K562 (cell line): Measurements from ENCODE around the gene PPM1H. TPM values are rescaled to one million over a fixed set of nuclear protein-coding genes. Genes with fewer than 3 reads are reported as not detected.
A peak's percentile ranks its signal among the peaks of the same experiment; 100 is the strongest.

ENCODE experiments used
- ATF4 ChIP-seq: fragments of 450-650 bp; formaldehyde crosslinking; IDR thresholded peaks from 2 replicates; pipeline ENCODE4 v1.4.0; 2022; ENCODE audit warnings: mild to moderate bottlenecking, moderate library complexity
- C11orf30 ChIP-seq: fragments of 450-650 bp; IDR thresholded peaks from 2 replicates; pipeline ENCODE4 v1.6.1; 2016; ENCODE audit warnings: low read depth, mild to moderate bottlenecking
- DEAF1 ChIP-seq: fragments of 450-650 bp; formaldehyde crosslinking; IDR thresholded peaks from 2 replicates; pipeline ENCODE4 v1.4.0; 2020; ENCODE audit warnings: mild to moderate bottlenecking, moderate library complexity
- E2F6 ChIP-seq, 2 experiments: IDR thresholded peaks; 2 replicates each; pipeline ENCODE4 v1.6.1; 2011; ENCODE audit warnings: borderline replicate concordance in 1 of 2, control low read depth in 1 of 2, low read depth in 1 of 2, low read length in 1 of 2, mild to moderate bottlenecking in 1 of 2, mixed read lengths in 1 of 2, moderate library complexity in 1 of 2; ENCODE audit not compliant: insufficient read depth in 1 of 2, insufficient read length in 1 of 2, poor library complexity in 1 of 2, severe bottlenecking in 1 of 2; ENCODE audit errors: extremely low read depth in 1 of 2
- EGR1 ChIP-seq: fragments of 450-650 bp; conservative IDR thresholded peaks from 2 replicates; pipeline ENCODE4 v1.6.1; 2017; ENCODE audit warnings: mild to moderate bottlenecking
- ESRRB ChIP-seq: fragments of 250-450 bp; sonication (Bioruptor Pico); IDR thresholded peaks from 2 replicates; pipeline ENCODE4 v1.5.0; 2020; ENCODE audit warnings: mild to moderate bottlenecking, moderate library complexity, borderline replicate concordance
- FOXA3 ChIP-seq, 2 experiments: fragments of 450-650 bp in 1 of 2; sonication (generic) in 1 of 2; formaldehyde crosslinking; IDR thresholded peaks in 1 of 2; conservative IDR thresholded peaks in 1 of 2; 2 replicates each; pipeline versions ENCODE4 v1.4.0 to v1.8.0; 2020 to 2022; ENCODE audit warnings: mild to moderate bottlenecking in 2 of 2, missing genetic modification reagents in 1 of 2
- HSF4 ChIP-seq: fragments of 250-450 bp; sonication (Bioruptor Pico); IDR thresholded peaks from 2 replicates; pipeline ENCODE4 v2.1.2; 2022; ENCODE audit warnings: mild to moderate bottlenecking, moderate library complexity, borderline replicate concordance
- LEF1 ChIP-seq: fragments of 450-650 bp; IDR thresholded peaks from 2 replicates; pipeline ENCODE4 v1.6.1; 2016; ENCODE audit warnings: mild to moderate bottlenecking
- MAFG ChIP-seq: fragments of 450-650 bp; conservative IDR thresholded peaks from 2 replicates; pipeline ENCODE4 v1.6.1; 2016; ENCODE audit warnings: missing genetic modification characterization, missing compliant biosample characterization
- NR1H2 ChIP-seq: sonication (generic); formaldehyde crosslinking; IDR thresholded peaks from 2 replicates; pipeline ENCODE4 v1.4.0; 2020; ENCODE audit warnings: mild to moderate bottlenecking, missing genetic modification reagents
- PPARD ChIP-seq: fragments of 250-450 bp; sonication (Bioruptor Pico); IDR thresholded peaks from 2 replicates; pipeline ENCODE4 v1.8.0; 2022; ENCODE audit warnings: inconsistent platforms, mild to moderate bottlenecking, moderate library complexity
- TAL1 ChIP-seq: fragments of 450-650 bp; IDR thresholded peaks from 2 replicates; pipeline ENCODE4 v1.6.1; 2016; ENCODE audit warnings: mild to moderate bottlenecking
- U2AF2 ChIP-seq: fragments of 200-400 bp; formaldehyde crosslinking; optimal IDR thresholded peaks from 2 replicates; pipeline ENCODE3; 2017; ENCODE audit warnings: low read depth, mild to moderate bottlenecking, low read length
- ZFX ChIP-seq: sonication (generic); formaldehyde crosslinking; IDR thresholded peaks from 2 replicates; pipeline ENCODE4 v1.8.0; 2022; ENCODE audit warnings: mild to moderate bottlenecking, missing genetic modification reagents, moderate library complexity
- ZKSCAN3 ChIP-seq: fragments of 250-450 bp; sonication (Bioruptor Pico); IDR thresholded peaks from 2 replicates; pipeline ENCODE4 v1.4.0; 2020
- ZNF121 ChIP-seq: sonication (generic); formaldehyde crosslinking; conservative IDR thresholded peaks from 2 replicates; pipeline ENCODE4 v1.8.0; 2022; ENCODE audit warnings: missing genetic modification reagents
- ZNF175 ChIP-seq: fragments of 200-800 bp; sonication (Bioruptor generic); IDR thresholded peaks from 2 replicates; pipeline ENCODE4 v1.6.1; 2016; ENCODE audit warnings: low read depth, mild to moderate bottlenecking, missing genetic modification characterization, missing compliant biosample characterization
- ZNF507 ChIP-seq: conservative IDR thresholded peaks from 2 replicates; pipeline ENCODE4 v1.6.1; 2017; ENCODE audit warnings: missing genetic modification characterization, missing compliant biosample characterization
- ZNF592 ChIP-seq: fragments of 450-650 bp; IDR thresholded peaks from 2 replicates; pipeline ENCODE4 v1.6.1; 2017; ENCODE audit warnings: antibody characterized with exemption, mild to moderate bottlenecking
- polyA plus RNA-seq, 8 experiments: library from polyadenylated mRNA; depleted of rRNA in 4 of 8; stranded (reverse) in 5 of 8; unstranded in 3 of 8; fragments of >200 nt; fragmentation: Nextera tagmentation in 2 of 8; fragmentation: Illumina TruSeq in 1 of 8; extraction: Ambion mirVana in 2 of 8; extraction: Trizol in 1 of 8; gene quantifications; 2 replicates each; pipeline versions ENCODE4 v1.2.1 to v1.2.3, GENCODE V29; 2011 to 2014; ENCODE audit warnings: inconsistent platforms in 1 of 8, missing spikeins in 1 of 8
- total RNA-seq, 7 experiments: library from RNA; depleted of rRNA in 6 of 7; stranded (reverse); fragments of >200 nt in 6 of 7; fragmentation: Illumina TruSeq in 2 of 7; extraction: Trizol in 2 of 7; gene quantifications; 2 replicates each; pipeline versions ENCODE4 v1.2.1 to v1.2.3, GENCODE V29; 2011 to 2021; ENCODE audit warnings: low replicate concordance in 1 of 7

PPM1H gene
- total and polyA plus RNA-seq, 9 of the 15 experiments (the other 6 are each of a cell fraction or from before 2014, with no cell fraction given): 5.3 to 29.3 (median 11.3) TPM

GRCh38 chr12:62957233-62957953, 22.4 kb upstream of the PPM1H start (continued):
- TF ChIP-seq ZNF592 (no peak), ZNF175 (CRISPR knock-in tag) (no peak), TAL1 (0 out of 2 replicates have a peak, but pooled peaks have one; percentile 17), NR1H2 (CRISPR knock-in tag) (no peak), FOXA3 (CRISPR knock-in tag; conservative IDR thresholded peaks at IDR 0.05 in 1 of 2, IDR thresholded peaks at IDR 0.05 in 1 of 2) (peak in 1 of 2 experiments; percentile 74; a peak in 2 of 4 replicates), C11orf30 (peak; percentile 54; the same call in 1 of the 2 replicates), PPARD (no peak), U2AF2 (no peak), ZFX (CRISPR knock-in tag) (no peak), ZNF507 (tag) (no peak), HSF4 (CRISPR knock-in tag) (no peak), EGR1 (no peak), MAFG (tag) (0 out of 2 replicates have a peak, but pooled peaks have one; percentile 11), ZKSCAN3 (CRISPR knock-in tag) (no peak), ATF4 (CRISPR knock-in tag) (no peak), E2F6 (IDR thresholded peaks at IDR 0.05; ENCODE audit: borderline replicate concordance in 1 of 2, extremely low read depth in 1 of 2, insufficient read depth in 1 of 2, insufficient read length in 1 of 2, low read depth in 1 of 2, low read length in 1 of 2, poor library complexity in 1 of 2, severe bottlenecking in 1 of 2) (no peak), ESRRB (CRISPR knock-in tag) (no peak), ZNF121 (no peak), LEF1 (0 out of 2 replicates have a peak, but pooled peaks have one; percentile 31), DEAF1 (CRISPR knock-in tag) (no peak)
